Chondrocyte (in vitro differentiated cells): ENCODE measurements around the gene MMP21. TPM values are rescaled to one million over a fixed set of nuclear protein-coding genes. Genes with fewer than 3 reads are reported as not detected.

Experiments used
- DNase-seq: peaks from one replicate; pipeline ENCODE4 v3.0.0; 2021; ENCODE audit warnings: mixed read lengths, low spot score
- H3K27ac Mint-ChIP-seq: one replicate; pipeline ENCODE4 v1.8.0; 2021; ENCODE audit warnings: mild to moderate bottlenecking, moderate library complexity, mixed read lengths; ENCODE audit not compliant: unreplicated experiment
- H3K27me3 Mint-ChIP-seq: 2 replicates; pipeline ENCODE4 v1.8.0; 2021; ENCODE audit warnings: low read depth, mixed read lengths
- H3K36me3 Mint-ChIP-seq: 2 replicates; pipeline ENCODE4 v1.8.0; 2021; ENCODE audit warnings: low read depth, mixed read lengths
- H3K4me1 Mint-ChIP-seq: 2 replicates; pipeline ENCODE4 v1.8.0; 2021; ENCODE audit warnings: low read depth, mild to moderate bottlenecking, mixed read lengths
- H3K4me3 Mint-ChIP-seq: one replicate; pipeline ENCODE4 v1.8.0; 2021; ENCODE audit warnings: mild to moderate bottlenecking, moderate library complexity, mixed read lengths; ENCODE audit not compliant: unreplicated experiment
- H3K9me3 Mint-ChIP-seq: 2 replicates; pipeline ENCODE4 v1.8.0; 2021; ENCODE audit warnings: low read depth, mixed read lengths
- long read RNA-seq: library from polyadenylated mRNA; stranded (forward); transcript quantifications from one replicate; pipeline ENCODE4 v2.0.0, GENCODE V29; 2021
- total RNA-seq: library from RNA; stranded (reverse); gene quantifications from 3 replicates; pipeline ENCODE4 v1.2.1, GENCODE V29; 2021
- TF ChIP-seq, protein P1 (sequence below): fragments of 200-600 bp; sonication (generic); IDR thresholded peaks from 2 replicates; pipeline ENCODE4 v1.5.0; 2021; ENCODE audit warnings: antibody characterized with exemption, mild to moderate bottlenecking, moderate library complexity

The MMP21 gene, protein sequence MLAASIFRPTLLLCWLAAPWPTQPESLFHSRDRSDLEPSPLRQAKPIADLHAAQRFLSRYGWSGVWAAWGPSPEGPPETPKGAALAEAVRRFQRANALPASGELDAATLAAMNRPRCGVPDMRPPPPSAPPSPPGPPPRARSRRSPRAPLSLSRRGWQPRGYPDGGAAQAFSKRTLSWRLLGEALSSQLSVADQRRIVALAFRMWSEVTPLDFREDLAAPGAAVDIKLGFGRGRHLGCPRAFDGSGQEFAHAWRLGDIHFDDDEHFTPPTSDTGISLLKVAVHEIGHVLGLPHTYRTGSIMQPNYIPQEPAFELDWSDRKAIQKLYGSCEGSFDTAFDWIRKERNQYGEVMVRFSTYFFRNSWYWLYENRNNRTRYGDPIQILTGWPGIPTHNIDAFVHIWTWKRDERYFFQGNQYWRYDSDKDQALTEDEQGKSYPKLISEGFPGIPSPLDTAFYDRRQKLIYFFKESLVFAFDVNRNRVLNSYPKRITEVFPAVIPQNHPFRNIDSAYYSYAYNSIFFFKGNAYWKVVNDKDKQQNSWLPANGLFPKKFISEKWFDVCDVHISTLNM
- not detected in 3 replicates for total RNA-seq
- long read RNA-seq, result 0 reads

DNA sequence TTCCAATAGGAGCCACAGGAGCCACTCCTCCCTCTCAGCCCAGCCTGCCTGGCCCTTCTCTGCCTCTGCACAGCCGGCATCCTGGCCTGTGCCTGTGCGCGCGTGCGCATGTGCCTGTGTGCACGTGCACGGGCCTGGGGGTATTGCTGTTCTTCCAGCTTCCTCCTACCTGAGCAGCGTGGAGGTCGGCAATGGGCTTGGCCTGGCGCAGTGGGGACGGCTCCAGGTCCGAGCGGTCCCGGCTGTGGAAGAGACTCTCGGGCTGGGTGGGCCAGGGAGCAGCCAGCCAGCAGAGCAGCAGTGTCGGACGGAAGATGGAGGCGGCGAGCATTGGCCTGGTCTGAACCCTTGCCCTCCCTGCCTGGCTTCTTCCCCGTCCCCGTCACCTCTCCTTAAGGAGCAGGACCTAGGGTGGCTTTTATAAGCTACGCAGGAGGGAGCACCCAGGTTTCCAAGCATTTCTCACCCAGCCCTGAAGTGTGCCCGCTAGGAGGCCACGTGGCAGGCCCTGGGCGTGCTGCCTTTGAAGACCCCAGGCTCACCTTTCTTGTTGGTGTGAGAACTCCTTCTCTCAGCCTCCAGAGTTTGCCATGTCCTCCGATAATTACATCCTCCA, at the start of gene MMP21:
Gene MMP21, minus strand, starts transcription at position 331 of the 616 bp plus-strand sequence. Its CDS starts 0 bp downstream, at position 331.
- Mint-ChIP-seq H3K4me3 (no peak within 1 kb of the TSS), H3K4me1 (no peaks in the 10 kb centered on the region), H3K27ac (no peak within 1 kb of the TSS)

DNA sequence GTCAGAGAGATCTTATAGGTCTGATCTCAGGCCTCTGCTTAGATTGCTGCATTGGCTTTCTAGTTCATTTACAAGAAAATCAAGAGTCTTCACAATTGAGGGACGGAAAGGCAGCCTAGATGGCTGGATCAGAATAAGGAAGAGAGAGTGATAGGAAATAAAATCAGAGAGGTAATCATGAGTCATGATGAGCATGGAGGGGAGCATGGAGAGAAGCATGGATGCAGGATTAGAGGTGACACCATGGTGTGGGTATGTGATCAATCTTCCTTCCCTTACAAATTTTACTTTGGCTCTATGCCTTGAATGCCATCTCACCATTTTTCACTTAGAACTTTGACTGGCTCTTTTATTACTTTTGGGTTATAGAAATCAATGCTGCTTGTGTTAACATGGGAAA, 49.1 kb upstream of the MMP21 start:
- no peaks in the 10 kb centered on the region for H3K27me3 Mint-ChIP-seq
- H3K4me3 Mint-ChIP-seq, result no peak overlapping the region
- no peaks in the 10 kb centered on the region for H3K9me3 Mint-ChIP-seq
- TF ChIP-seq, protein P1, sequence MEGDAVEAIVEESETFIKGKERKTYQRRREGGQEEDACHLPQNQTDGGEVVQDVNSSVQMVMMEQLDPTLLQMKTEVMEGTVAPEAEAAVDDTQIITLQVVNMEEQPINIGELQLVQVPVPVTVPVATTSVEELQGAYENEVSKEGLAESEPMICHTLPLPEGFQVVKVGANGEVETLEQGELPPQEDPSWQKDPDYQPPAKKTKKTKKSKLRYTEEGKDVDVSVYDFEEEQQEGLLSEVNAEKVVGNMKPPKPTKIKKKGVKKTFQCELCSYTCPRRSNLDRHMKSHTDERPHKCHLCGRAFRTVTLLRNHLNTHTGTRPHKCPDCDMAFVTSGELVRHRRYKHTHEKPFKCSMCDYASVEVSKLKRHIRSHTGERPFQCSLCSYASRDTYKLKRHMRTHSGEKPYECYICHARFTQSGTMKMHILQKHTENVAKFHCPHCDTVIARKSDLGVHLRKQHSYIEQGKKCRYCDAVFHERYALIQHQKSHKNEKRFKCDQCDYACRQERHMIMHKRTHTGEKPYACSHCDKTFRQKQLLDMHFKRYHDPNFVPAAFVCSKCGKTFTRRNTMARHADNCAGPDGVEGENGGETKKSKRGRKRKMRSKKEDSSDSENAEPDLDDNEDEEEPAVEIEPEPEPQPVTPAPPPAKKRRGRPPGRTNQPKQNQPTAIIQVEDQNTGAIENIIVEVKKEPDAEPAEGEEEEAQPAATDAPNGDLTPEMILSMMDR, result no peak
- H3K4me1 Mint-ChIP-seq, result peaks cover 25% of the 10 kb centered on the region
- H3K36me3 Mint-ChIP-seq, result peaks cover 14% of the 10 kb centered on the region
- DNase-seq, result no peak
- H3K27ac Mint-ChIP-seq, result no peak overlapping the region

More for the DNA sequence above, at the start of gene MMP21:
- peaks cover 6% of the 10 kb centered on the region for H3K9me3 Mint-ChIP-seq
- peaks cover 6% of the 10 kb centered on the region for H3K27me3 Mint-ChIP-seq
- DNase-seq, result no peak
- TF ChIP-seq, protein P1, result no peak
- no peaks in the 10 kb centered on the region for H3K36me3 Mint-ChIP-seq

DNA sequence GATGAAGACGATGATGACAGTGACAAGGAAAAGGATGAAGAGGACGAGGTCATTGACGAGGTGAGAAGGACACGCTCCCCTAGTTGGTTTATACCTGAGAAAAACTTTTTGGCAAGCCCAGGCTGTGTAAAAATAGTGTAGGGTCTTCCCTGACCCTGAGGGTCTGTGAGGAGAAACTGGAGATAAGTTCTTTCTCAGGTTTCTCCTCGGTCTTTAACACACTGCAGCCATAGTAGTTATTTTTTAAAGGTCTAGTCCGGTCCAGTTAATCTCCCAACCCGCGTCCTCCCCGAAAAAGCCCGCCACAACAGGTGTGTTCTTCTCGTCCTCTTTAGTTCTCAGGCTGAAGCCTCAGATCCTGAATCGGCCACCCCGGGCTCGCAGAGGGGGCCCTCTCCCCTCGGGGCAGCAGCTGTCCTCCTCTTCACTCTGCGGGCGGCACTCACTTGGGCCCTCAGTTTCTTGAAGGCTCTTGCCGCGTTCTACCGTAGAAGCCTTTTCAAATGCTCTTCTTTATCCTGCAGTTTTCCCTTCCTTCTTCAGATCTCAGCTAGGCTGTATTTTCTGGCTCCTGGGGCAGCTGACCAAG, 48.1 kb upstream of the MMP21 start:
- no peak for DNase-seq
- Mint-ChIP-seq H3K9me3 (no peaks in the 10 kb centered on the region), H3K27me3 (no peaks in the 10 kb centered on the region), H3K4me1 (peaks cover 25% of the 10 kb centered on the region), H3K27ac (no peak overlapping the region), H3K36me3 (peaks cover 8% of the 10 kb centered on the region), H3K4me3 (no peak overlapping the region)
- TF ChIP-seq, protein P1, result no peak

DNA sequence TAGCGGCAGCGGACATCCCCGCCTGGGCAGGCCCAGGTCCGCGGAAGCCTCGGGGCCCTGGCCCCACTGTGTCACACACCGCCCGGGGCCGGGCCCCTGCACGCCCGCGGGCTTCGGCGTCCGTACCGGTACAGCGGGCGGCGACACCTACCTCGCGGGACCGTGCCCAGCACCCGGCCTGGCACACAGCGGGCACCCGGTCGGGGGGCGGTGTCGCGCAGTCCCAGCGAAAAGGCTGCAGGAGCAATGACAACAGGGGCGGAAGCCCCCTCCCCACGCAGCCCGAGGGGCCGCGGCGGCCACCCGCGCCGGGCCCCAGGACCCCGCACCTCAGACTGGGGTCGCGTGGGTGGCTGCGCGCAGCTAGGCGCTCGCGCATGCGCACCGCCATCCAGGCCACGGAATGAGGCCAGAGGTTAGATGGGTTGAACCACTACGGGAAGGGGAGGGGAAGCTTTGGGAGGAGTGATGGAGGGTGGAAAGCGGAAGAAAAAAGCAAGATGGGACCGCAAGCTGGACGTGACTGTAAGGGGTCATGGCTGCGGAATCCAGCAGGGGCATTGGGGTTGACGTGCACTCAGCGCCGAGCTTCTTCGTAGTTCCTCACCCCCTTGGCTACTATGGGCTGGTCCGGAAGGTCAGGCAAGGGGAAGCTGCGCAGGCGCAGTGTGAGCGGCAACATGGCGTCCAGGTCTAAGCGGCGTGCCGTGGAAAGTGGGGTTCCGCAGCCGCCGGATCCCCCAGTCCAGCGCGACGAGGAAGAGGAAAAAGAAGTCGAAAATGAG, 47.4 kb upstream of the MMP21 start, which contains the start of the genes BCCIP and UROS:
Gene BCCIP, plus strand, starts transcription at position 669 of the 785 bp plus-strand sequence. Its CDS starts 12 bp downstream, at position 681.
Gene UROS, minus strand, starts transcription at position 381 of the 785 bp plus-strand sequence. CDS start 6,759 bp downstream, outside the sequence.
- H3K36me3 Mint-ChIP-seq, result peaks cover 5% of the 10 kb centered on the region
- peak within 1 kb of the TSS; percentile 72 for H3K4me3 Mint-ChIP-seq
- TF ChIP-seq, protein P1, result peak; percentile 35
- H3K4me1 Mint-ChIP-seq, result peaks cover 25% of the 10 kb centered on the region
- DNase-seq, result no peak
- no peak within 1 kb of the TSS for H3K27ac Mint-ChIP-seq
- H3K27me3 Mint-ChIP-seq, result no peaks in the 10 kb centered on the region
- H3K9me3 Mint-ChIP-seq, result no peaks in the 10 kb centered on the region
